H1 (cell line): ENCODE results near the gene PSMD3. TPM values are rescaled to one million over a fixed set of nuclear protein-coding genes. Genes with fewer than 3 reads are reported as not detected.

ENCODE experiments used
- CHD2 ChIP-seq: IDR thresholded peaks from 2 replicates; pipeline ENCODE4 v1.6.1; 2012; ENCODE audit warnings: low read length, improper control_type of control experiment
- JUND ChIP-seq: IDR thresholded peaks from 2 replicates; pipeline ENCODE4 v1.6.1; 2011; ENCODE audit warnings: mild to moderate bottlenecking, improper control_type of control experiment, low read length
- POLR2A ChIP-seq, 2 experiments: IDR thresholded peaks; 1 replicate in 1 of 2; 2 replicates in 1 of 2; pipeline ENCODE4 v1.6.1; 2011; ENCODE audit warnings: low read depth in 2 of 2, low read length in 2 of 2, mild to moderate bottlenecking in 2 of 2; ENCODE audit errors: control extremely low read depth in 1 of 2
- TBP ChIP-seq: IDR thresholded peaks from 2 replicates; pipeline ENCODE4 v1.6.1; 2011; ENCODE audit warnings: low read depth, low read length, improper control_type of control experiment
- polyA plus RNA-seq, 7 experiments: library from polyadenylated mRNA; depleted of rRNA in 3 of 7; stranded (reverse) in 5 of 7; unstranded in 2 of 7; fragments of >200 nt in 5 of 7; fragments of 200-250 nt in 2 of 7; gene quantifications; 1 replicate in 5 of 7; 2 replicates in 1 of 7; 4 replicates in 1 of 7; pipeline versions ENCODE4 v1.2.1 to v1.2.3, GENCODE V29; 2011 to 2013; ENCODE audit warnings: missing spikeins in 2 of 7, mixed read lengths in 2 of 7
- total RNA-seq: library from RNA; stranded (reverse); fragmentation: NEBNext Ultra II Directional; extraction: Animal tissue kit (Norgen Biotek cat#: 25700); gene quantifications from 2 replicates; pipeline ENCODE4 v1.2.1, GENCODE V29; 2021

The PSMD3 gene
- total and polyA plus RNA-seq, 2 of the 8 experiments (the other 6 are each of a cell fraction or from before 2014, with no cell fraction given): 151 to 198 TPM

DNA sequence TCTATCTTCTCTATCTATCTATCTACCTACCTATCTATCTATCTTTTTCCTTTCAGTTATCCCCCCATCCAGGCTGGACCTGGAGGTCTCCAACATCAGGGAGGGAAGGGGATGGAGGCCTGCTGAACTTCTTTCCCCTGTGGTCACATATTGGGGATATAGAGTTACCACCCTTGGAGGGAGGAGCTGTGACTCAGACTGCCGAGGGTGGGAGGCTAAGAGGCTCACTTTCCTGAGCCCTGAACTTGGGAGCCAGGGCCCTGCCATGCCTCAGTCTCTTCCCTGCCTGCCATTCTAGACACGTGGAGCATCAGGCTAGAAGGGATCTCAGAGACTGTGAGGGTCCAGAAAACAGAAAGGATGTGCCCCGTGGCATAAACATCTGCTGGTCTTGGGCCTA is 44.7 kb upstream of the PSMD3 start (continued):
- TF ChIP-seq POLR2A (IDR thresholded peaks at IDR 0.05; ENCODE audit: control extremely low read depth in 1 of 2, low read depth in 2 of 2, low read length in 2 of 2) (no peak), JUND (no peak), TBP (no peak), CHD2 (no peak)
